Measurements from ENCODE around the gene FTCD. TPM values are rescaled to one million over a fixed set of nuclear protein-coding genes. Genes with fewer than 3 reads are reported as not detected.

Gene FTCD
- total RNA-seq, 4 donors from 2014 or later, result not detected

- H3K27ac ChIP-seq, result no peak overlapping the region
- H3K36me3 ChIP-seq, result no peaks in the 10 kb centered on the region
- H3K9me3 ChIP-seq, result no peaks in the 10 kb centered on the region
- no peak overlapping the region for H3K4me3 ChIP-seq
- 77% methylated on average over 6 of the region's 7 CpGs for WGBS
- no peak for DNase-seq (ENCODE audit: low spot score in 2 of 2)
- TF ChIP-seq CTCF (IDR thresholded peaks at IDR 0.05), result no peak
- H3K27me3 ChIP-seq, result peaks cover 6% of the 10 kb centered on the region
- H3K4me1 ChIP-seq, result no peaks in the 10 kb centered on the region
These were observed 19.5 kb downstream of the FTCD start for GRCh38 chr21:46135782-46136395.

DNA sequence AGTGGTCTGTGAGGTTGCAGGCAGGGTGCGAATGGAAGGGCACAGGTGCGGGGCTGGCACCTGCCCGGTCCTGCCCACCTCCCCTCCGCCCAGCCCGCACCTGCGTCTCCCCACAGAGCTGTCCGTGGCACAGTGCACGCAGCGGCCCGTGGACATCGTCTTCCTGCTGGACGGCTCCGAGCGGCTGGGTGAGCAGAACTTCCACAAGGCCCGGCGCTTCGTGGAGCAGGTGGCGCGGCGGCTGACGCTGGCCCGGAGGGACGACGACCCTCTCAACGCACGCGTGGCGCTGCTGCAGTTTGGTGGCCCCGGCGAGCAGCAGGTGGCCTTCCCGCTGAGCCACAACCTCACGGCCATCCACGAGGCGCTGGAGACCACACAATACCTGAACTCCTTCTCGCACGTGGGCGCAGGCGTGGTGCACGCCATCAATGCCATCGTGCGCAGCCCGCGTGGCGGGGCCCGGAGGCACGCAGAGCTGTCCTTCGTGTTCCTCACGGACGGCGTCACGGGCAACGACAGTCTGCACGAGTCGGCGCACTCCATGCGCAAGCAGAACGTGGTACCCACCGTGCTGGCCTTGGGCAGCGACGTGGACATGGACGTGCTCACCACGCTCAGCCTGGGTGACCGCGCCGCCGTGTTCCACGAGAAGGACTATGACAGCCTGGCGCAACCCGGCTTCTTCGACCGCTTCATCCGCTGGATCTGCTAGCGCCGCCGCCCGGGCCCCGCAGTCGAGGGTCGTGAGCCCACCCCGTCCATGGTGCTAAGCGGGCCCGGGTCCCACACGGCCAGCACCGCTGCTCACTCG, 23.3 kb downstream of the FTCD start:
- TF ChIP-seq POLR2A (IDR thresholded peaks at IDR 0.05) (no peak), EP300 (IDR thresholded peaks at IDR 0.05) (no peak), POLR2AphosphoS5 (IDR thresholded peaks at IDR 0.05) (no peak), CTCF (IDR thresholded peaks at IDR 0.05) (no peak)
- Histone ChIP-seq H3K9me3 (no peaks in the 10 kb centered on the region), H3K4me1 (no peaks in the 10 kb centered on the region), H3K4me3 (no peak overlapping the region), H3K27ac (no peak overlapping the region), H3K36me3 (peaks cover 19% of the 10 kb centered on the region), H3K27me3 (no peaks in the 10 kb centered on the region)
- no peak for DNase-seq (ENCODE audit: low spot score in 2 of 2)
- 96% methylated on average over 34 of the region's 85 CpGs for WGBS

DNA sequence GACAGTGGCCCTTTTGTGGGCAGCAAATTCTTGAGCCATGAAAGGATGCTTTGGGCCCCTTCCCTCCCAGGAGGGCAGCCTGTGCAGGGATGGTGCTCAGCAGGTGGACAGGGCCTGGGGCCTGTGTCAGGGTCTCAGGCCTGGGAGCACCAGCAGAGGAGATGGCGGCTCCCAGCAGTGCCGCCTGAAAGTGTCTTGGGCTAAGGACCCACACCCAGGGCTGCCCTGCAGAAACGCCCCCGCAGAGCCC, 23.9 kb downstream of the FTCD start:
- WGBS, result no CpG with 5 or more reads among the region's 4 CpGs
- Histone ChIP-seq H3K4me1 (no peaks in the 10 kb centered on the region), H3K27ac (no peak overlapping the region), H3K27me3 (no peaks in the 10 kb centered on the region), H3K4me3 (no peak overlapping the region), H3K36me3 (peaks cover 24% of the 10 kb centered on the region), H3K9me3 (no peaks in the 10 kb centered on the region)
- DNase-seq (ENCODE audit: low spot score in 2 of 2), result no peak
- no peak for TF ChIP-seq CTCF (IDR thresholded peaks at IDR 0.05)
- no peak for TF ChIP-seq EP300 (IDR thresholded peaks at IDR 0.05)
- TF ChIP-seq POLR2A (IDR thresholded peaks at IDR 0.05), result no peak
- no peak for TF ChIP-seq POLR2AphosphoS5 (IDR thresholded peaks at IDR 0.05)

GRCh38 chr21:46130831-46131587, 24.4 kb downstream of the FTCD start:
- TF ChIP-seq CTCF (IDR thresholded peaks at IDR 0.05), result no peak
- TF ChIP-seq POLR2A (IDR thresholded peaks at IDR 0.05), result no peak
- no peak for TF ChIP-seq POLR2AphosphoS5 (IDR thresholded peaks at IDR 0.05)
- TF ChIP-seq EP300 (IDR thresholded peaks at IDR 0.05), result no peak
- WGBS, result 40% methylated on average over 13 of the region's 22 CpGs
- no peaks in the 10 kb centered on the region for H3K9me3 ChIP-seq
- H3K27me3 ChIP-seq, result no peaks in the 10 kb centered on the region
- H3K27ac ChIP-seq, result no peak overlapping the region
- no peak for DNase-seq (ENCODE audit: low spot score in 2 of 2)
- peaks cover 29% of the 10 kb centered on the region for H3K36me3 ChIP-seq
- no peaks in the 10 kb centered on the region for H3K4me1 ChIP-seq
- H3K4me3 ChIP-seq, result no peak overlapping the region

All from suprapubic skin (tissue), 4 donors.